NB4 (cell line): ENCODE data around the gene C16orf92.
A peak's percentile ranks its signal among the peaks of the same experiment; 100 is the strongest.

Source experiments
- DNase-seq: peaks from one replicate; pipeline ENCODE4 v3.0.0; 2010; ENCODE audit warnings: low read depth
- H3K4me3 ChIP-seq: one replicate; pipeline ENCODE4 v1.5.1; 2011; ENCODE audit warnings: mild to moderate bottlenecking, low read depth, low read length, moderate library complexity
- MYC ChIP-seq: IDR thresholded peaks from 2 replicates; pipeline ENCODE4 v1.6.1; 2011; ENCODE audit warnings: low read depth, low read length
- POLR2A ChIP-seq: IDR thresholded peaks from 2 replicates; pipeline ENCODE4 v1.6.1; 2011; ENCODE audit warnings: mild to moderate bottlenecking; ENCODE audit not compliant: insufficient read length; ENCODE audit errors: extremely low read depth
- TF ChIP-seq, protein P1 (sequence below): IDR thresholded peaks from one replicate; pipeline ENCODE4 v1.5.1; 2012; ENCODE audit warnings: low read depth, low read length
- TF ChIP-seq, protein P2 (sequence below): IDR thresholded peaks from 2 replicates; pipeline ENCODE4 v1.6.1; 2011; ENCODE audit warnings: low read depth, low read length

C16orf92 gene

DNA sequence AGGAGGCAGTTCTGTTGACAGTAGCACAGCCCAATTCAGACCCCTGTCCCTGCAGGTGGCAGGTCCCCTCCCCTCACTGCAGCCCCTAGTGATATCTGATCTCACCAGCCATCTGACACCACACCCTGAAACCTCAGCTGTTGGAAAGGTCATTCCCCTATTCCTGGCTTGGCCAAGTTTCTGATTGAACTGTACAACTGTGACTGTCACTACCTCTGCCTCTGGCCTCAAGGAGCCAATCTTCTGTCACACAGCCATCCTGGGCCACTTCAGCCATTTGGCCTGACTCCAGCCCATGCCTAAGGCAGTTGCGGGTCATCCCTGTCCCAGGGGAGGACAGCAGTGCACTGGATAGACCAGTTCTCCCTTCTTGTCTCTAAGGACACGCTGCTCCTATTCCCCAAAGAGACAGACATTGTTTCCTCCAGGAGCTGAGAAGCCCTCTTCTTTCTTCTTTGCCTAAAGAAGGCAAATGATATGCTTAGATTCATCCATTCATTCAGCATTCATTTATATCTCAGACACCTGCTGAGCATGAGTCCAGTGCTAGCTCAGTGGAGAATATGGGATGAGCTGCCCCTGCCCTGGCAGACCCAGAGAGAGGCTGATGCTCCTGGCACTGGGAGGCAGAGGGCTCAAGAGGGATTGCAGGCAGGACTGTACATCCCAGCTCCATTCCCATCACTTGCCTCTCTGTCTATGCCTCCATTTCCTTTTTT lies 38.0 kb downstream of the C16orf92 start:
- DNase-seq = no peak
- TF ChIP-seq, protein P1, sequence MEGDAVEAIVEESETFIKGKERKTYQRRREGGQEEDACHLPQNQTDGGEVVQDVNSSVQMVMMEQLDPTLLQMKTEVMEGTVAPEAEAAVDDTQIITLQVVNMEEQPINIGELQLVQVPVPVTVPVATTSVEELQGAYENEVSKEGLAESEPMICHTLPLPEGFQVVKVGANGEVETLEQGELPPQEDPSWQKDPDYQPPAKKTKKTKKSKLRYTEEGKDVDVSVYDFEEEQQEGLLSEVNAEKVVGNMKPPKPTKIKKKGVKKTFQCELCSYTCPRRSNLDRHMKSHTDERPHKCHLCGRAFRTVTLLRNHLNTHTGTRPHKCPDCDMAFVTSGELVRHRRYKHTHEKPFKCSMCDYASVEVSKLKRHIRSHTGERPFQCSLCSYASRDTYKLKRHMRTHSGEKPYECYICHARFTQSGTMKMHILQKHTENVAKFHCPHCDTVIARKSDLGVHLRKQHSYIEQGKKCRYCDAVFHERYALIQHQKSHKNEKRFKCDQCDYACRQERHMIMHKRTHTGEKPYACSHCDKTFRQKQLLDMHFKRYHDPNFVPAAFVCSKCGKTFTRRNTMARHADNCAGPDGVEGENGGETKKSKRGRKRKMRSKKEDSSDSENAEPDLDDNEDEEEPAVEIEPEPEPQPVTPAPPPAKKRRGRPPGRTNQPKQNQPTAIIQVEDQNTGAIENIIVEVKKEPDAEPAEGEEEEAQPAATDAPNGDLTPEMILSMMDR = no peak
- TF ChIP-seq MYC (no peak), POLR2A (no peak)
- TF ChIP-seq, protein P2, sequence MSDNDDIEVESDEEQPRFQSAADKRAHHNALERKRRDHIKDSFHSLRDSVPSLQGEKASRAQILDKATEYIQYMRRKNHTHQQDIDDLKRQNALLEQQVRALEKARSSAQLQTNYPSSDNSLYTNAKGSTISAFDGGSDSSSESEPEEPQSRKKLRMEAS = no peak
- no peak overlapping the region for H3K4me3 ChIP-seq

DNA sequence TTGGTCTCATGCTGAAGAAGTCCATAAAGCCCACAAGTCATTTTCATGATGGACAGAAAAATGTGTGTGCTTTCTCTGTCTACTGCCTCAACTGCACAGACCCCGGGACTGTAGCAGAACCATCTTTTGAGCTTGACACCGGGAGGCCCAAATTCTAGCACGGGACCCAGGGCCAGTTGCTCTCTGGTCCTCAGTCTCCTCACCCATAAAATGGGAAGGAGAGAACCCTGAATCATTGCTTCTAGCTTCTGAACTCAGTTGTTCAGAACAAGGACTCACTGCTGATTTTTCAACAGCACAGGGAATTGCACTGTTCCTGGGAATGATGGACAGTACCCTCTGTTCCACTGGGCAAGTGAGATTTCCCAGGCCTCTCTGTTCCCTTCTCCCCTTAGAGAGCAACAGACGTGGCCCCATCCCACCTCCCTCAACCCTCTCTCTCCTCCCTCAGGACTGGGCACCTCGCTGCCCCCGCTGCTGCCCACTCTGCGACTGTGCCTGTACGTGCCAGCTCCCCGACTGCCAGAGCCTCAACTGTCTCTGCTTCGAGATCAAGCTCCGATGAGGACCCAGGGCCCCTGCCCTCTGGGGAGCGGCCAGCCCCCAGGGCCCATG lies 40.4 kb downstream of the C16orf92 start:
- H3K4me3 ChIP-seq = peak overlapping the region; percentile 92
- no peak for DNase-seq
- TF ChIP-seq, protein P2 = no peak
- TF ChIP-seq POLR2A (no peak), MYC (no peak)
- TF ChIP-seq, protein P1 = no peak

DNA sequence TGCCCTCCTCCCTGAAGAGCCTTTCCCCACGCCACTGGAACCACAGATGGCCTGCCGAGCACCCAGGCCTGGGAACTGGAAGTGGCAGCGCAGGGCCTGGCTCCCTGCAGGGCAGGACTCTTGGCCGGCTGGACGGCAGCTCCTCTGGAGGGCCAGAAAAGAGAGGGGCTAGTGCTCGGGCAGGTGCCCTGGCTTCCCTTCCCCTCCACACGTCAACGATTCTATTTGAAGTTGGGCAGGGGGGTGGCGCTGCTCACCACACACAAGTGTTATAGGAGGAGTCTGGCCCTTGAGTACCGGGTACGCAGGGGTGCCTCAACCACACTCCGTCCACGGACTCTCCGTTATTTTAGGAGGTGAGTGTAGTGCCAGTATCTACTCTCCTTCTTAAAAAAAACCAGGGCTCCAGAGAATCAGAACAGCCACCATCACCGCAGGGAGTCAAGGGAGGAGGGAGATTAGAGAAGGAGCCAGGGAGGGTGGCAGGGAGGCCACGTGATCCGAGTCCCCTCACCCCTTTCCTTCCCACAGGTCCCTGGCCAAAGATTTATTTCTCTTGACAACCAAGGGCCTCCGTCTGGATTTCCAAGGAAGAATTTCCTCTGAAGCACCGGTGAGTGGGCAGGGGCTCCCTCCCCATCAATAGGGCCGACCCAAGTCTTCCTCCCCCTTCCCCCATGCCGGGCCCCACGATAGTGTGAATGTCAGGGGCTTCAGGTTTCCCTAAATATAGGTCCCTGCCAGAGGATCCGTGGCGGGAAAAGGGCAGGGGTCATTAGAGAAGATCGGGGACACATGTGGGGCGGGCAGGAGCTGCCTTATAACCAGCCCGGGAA lies 41.1 kb downstream of the C16orf92 start:
- TF ChIP-seq, protein P2 = peak; percentile 81
- TF ChIP-seq MYC (no peak; the same call in 1 of the 2 replicates), POLR2A (peak; percentile 65)
- TF ChIP-seq, protein P1 = peak; percentile 33
- peak; percentile 92 for DNase-seq
- H3K4me3 ChIP-seq = peak overlapping the region; percentile 92

DNA sequence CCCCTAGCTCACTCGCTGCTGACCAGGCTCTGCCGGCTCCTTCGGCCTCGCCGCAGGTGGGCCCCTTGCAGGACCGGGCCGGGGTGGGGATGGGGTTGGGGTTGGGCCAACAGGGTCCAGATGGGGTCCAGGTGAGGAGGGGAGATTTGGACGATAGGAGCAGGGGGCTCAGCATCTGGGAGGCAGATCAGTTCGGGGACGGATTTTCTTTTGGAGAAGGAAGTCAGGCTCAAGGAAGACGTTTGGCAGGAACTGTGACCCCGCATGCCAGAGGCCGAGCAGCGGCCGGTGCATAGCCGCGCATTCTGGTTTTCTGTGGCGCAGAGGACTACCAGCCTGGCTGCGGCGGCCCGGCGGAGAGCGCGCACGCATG lies 41.7 kb downstream of the C16orf92 start:
- TF ChIP-seq, protein P2 = no peak
- no peak for TF ChIP-seq MYC
- no peak for TF ChIP-seq POLR2A
- TF ChIP-seq, protein P1 = no peak
- H3K4me3 ChIP-seq = peak overlapping the region; percentile 92
- no peak for DNase-seq

DNA sequence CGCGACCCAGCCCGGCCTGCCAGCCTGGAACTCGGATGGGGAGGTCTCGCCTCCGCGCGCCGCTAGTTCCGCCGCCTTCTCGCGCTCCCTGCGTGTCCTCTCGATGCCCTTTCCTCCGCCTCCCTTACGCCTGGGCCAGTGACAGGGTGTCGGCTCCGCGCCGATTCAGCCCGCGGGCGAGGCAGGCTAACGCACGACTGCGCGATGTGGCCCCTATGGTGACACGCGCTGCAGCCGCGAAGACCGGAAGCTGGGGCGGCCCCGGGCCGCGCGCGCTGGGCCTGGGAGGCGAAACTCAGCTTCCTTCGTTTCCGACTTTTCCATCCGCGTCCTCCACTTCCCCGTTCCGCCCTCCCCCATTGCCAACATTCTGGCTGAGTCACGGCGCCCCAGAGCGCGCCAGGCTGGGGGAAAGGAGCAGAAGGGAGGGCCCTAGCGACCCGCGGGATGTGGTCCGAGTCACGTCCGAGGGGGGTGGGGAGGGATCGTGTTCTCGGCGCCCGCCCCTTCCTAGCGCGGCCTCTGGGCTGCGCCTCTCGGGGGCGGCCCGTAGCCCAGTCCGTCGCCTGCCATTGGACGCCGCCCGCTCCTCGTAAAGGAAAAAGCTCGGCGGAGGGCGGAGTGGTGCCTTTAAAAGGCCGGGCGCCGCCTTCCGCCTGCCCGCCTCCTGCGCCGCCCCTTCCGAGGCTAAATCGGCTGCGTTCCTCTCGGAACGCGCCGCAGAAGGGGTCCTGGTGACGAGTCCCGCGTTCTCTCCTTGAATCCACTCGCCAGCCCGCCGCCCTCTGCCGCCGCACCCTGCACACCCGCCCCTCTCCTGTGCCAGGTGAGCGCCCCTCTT lies 42.3 kb downstream of the C16orf92 start, which contains the start of gene ALDOA:
TSS of gene ALDOA (plus strand) at position 659 of the 841 bp plus-strand sequence. CDS start 1,138 bp downstream, outside the sequence.
- peak; percentile 83 for TF ChIP-seq POLR2A
- TF ChIP-seq MYC = peak; percentile 91
- TF ChIP-seq, protein P1 = no peak
- H3K4me3 ChIP-seq = peak within 1 kb of the TSS; percentile 92
- peak; percentile 99 for DNase-seq
